Measurements from ENCODE around the gene MAGOH.

GRCh38 chr1:53249706-53250105 is 11.4 kb upstream of the MAGOH start:
- TF ChIP-seq, protein P1, sequence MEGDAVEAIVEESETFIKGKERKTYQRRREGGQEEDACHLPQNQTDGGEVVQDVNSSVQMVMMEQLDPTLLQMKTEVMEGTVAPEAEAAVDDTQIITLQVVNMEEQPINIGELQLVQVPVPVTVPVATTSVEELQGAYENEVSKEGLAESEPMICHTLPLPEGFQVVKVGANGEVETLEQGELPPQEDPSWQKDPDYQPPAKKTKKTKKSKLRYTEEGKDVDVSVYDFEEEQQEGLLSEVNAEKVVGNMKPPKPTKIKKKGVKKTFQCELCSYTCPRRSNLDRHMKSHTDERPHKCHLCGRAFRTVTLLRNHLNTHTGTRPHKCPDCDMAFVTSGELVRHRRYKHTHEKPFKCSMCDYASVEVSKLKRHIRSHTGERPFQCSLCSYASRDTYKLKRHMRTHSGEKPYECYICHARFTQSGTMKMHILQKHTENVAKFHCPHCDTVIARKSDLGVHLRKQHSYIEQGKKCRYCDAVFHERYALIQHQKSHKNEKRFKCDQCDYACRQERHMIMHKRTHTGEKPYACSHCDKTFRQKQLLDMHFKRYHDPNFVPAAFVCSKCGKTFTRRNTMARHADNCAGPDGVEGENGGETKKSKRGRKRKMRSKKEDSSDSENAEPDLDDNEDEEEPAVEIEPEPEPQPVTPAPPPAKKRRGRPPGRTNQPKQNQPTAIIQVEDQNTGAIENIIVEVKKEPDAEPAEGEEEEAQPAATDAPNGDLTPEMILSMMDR (IDR thresholded peaks at IDR 0.05) = no peak
- TF ChIP-seq EP300 (IDR thresholded peaks at IDR 0.05) = no peak

Measured in ovary (tissue), 3 donors.